H1 (cell line): ENCODE data around the gene GAS2L1. TPM values are rescaled to one million over a fixed set of nuclear protein-coding genes. Genes with fewer than 3 reads are reported as not detected.

Source experiments
- CTCF ChIA-PET: fragments of 300-600 bp; sonication (Branson Sonifier 250); formaldehyde crosslinking; loops from one replicate; lab custom pipeline; 2021; ENCODE audit not compliant: partially characterized antibody; lab: Charles Lee
- POLR2A ChIA-PET: fragments of 300-600 bp; sonication (Branson Sonifier 250); formaldehyde crosslinking; loops from one replicate; lab custom pipeline; 2021; ENCODE audit warnings: inconsistent platforms; ENCODE audit not compliant: partially characterized antibody; lab: Charles Lee
- DNase-seq, 2 experiments: peaks; one replicate each; pipeline versions ENCODE4 v3.0.0 to v3.0.0-alpha.2; 2010 to 2022; ENCODE audit warnings: low spot score in 2 of 2, low read depth in 1 of 2, mixed read lengths in 1 of 2
- FAIRE-seq: peaks from 2 replicates; lab custom pipeline; 2011; peaks lifted over from hg19 to GRCh38; lab: Jason Lieb, UNC
- H2AFZ ChIP-seq: 2 replicates; pipeline ENCODE4 v1.8.1; 2012; ENCODE audit warnings: low read length, inconsistent platforms
- H2AK5ac ChIP-seq: 2 replicates; pipeline ENCODE4 v1.6.1; 2013; ENCODE audit warnings: low read depth, low read length
- H2BK120ac ChIP-seq: replicated peaks from 2 replicates; pipeline ENCODE3; 2013; ENCODE audit warnings: low read depth, low read length, inconsistent platforms
- H2BK12ac ChIP-seq: 2 replicates; pipeline ENCODE4 v1.6.1; 2013; ENCODE audit warnings: low read depth, low read length
- H2BK15ac ChIP-seq: 2 replicates; pipeline ENCODE4 v1.6.1; 2013; ENCODE audit warnings: low read length
- H2BK20ac ChIP-seq: 2 replicates; pipeline ENCODE4 v1.6.1; 2013; ENCODE audit warnings: low read length
- H2BK5ac ChIP-seq: 2 replicates; pipeline ENCODE4 v1.6.1; 2013; ENCODE audit warnings: low read depth, low read length
- H3K14ac ChIP-seq: 2 replicates; pipeline ENCODE4 v1.6.1; 2013; ENCODE audit warnings: inconsistent platforms; ENCODE audit not compliant: insufficient read length
- H3K18ac ChIP-seq: 2 replicates; pipeline ENCODE4 v1.6.1; 2013; ENCODE audit warnings: low read length; ENCODE audit errors: extremely low read depth
- H3K23ac ChIP-seq: 2 replicates; pipeline ENCODE4 v1.6.1; 2013; ENCODE audit warnings: inconsistent platforms; ENCODE audit not compliant: insufficient read length
- H3K23me2 ChIP-seq: 2 replicates; pipeline ENCODE4 v1.6.1; 2013; ENCODE audit warnings: low read depth, low read length
- H3K27ac ChIP-seq: 2 replicates; pipeline ENCODE4 v1.6.1; 2011; ENCODE audit warnings: low read depth, low read length, inconsistent platforms
- H3K27me3 ChIP-seq, 4 experiments: replicated peaks in 1 of 4; 1 replicate in 1 of 4; 2 replicates in 3 of 4; pipeline versions ENCODE4 v1.6.1 to v1.8.1; 2011 to 2013; ENCODE audit warnings: low read length in 3 of 4, mild to moderate bottlenecking in 3 of 4, inconsistent platforms in 2 of 4, mixed read lengths in 2 of 4, moderate library complexity in 1 of 4; ENCODE audit not compliant: control insufficient read depth in 3 of 4, insufficient read depth in 3 of 4; ENCODE audit errors: extremely low read depth in 1 of 4
- H3K36me3 ChIP-seq, 4 experiments: 2 replicates each; pipeline versions ENCODE4 v1.6.1 to v1.8.1; 2011 to 2013; ENCODE audit warnings: mild to moderate bottlenecking in 4 of 4, low read length in 3 of 4, moderate library complexity in 2 of 4, control low read depth in 1 of 4, inconsistent platforms in 1 of 4; ENCODE audit not compliant: insufficient read depth in 4 of 4, control insufficient read depth in 2 of 4
- H3K4ac ChIP-seq: replicated peaks from 2 replicates; pipeline ENCODE3; 2013; ENCODE audit warnings: low read length, low read depth, mixed read lengths, inconsistent platforms; ENCODE audit not compliant: insufficient read length
- H3K4me1 ChIP-seq, 4 experiments: replicated peaks in 1 of 4; 1 replicate in 1 of 4; 2 replicates in 3 of 4; pipeline versions ENCODE4 v1.6.1 to v1.8.1; 2011 to 2013; ENCODE audit warnings: low read length in 3 of 4, inconsistent platforms in 2 of 4, mixed read lengths in 1 of 4; ENCODE audit not compliant: insufficient read depth in 4 of 4, control insufficient read depth in 3 of 4
- H3K4me2 ChIP-seq, 2 experiments: 2 replicates each; pipeline versions ENCODE4 v1.6.1 to v1.8.1; 2011 to 2013; ENCODE audit warnings: low read depth in 2 of 2, low read length in 2 of 2, control low read depth in 1 of 2, inconsistent platforms in 1 of 2, mild to moderate bottlenecking in 1 of 2; ENCODE audit not compliant: insufficient read depth in 1 of 2
- H3K4me3 ChIP-seq, 4 experiments: fragments of 200-600, 300-600 bp in 1 of 4; sonication (generic), shearing (Covaris generic), sonication (Bioruptor Twin) in 1 of 4; 2 replicates each; pipeline versions ENCODE4 v1.5.1 to v1.8.1; 2011 to 2016; ENCODE audit warnings: low read length in 4 of 4, low read depth in 3 of 4, control low read depth in 2 of 4, inconsistent platforms in 2 of 4, mild to moderate bottlenecking in 2 of 4, mixed read lengths in 1 of 4, moderate library complexity in 1 of 4; ENCODE audit not compliant: insufficient read depth in 2 of 4; ENCODE audit errors: extremely low read depth in 1 of 4
- H3K56ac ChIP-seq: replicated peaks from 2 replicates; pipeline ENCODE3; 2013; ENCODE audit warnings: low read depth, mild to moderate bottlenecking, mixed read lengths, low read length, inconsistent platforms; ENCODE audit not compliant: insufficient read length
- H3K79me1 ChIP-seq: 2 replicates; pipeline ENCODE4 v1.6.1; 2013; ENCODE audit warnings: low read depth, low read length, control low read depth
- H3K79me2 ChIP-seq, 2 experiments: 2 replicates each; pipeline versions ENCODE4 v1.6.1 to v1.8.1; 2012 to 2013; ENCODE audit warnings: low read length in 2 of 2, mild to moderate bottlenecking in 2 of 2, inconsistent platforms in 1 of 2; ENCODE audit not compliant: insufficient read depth in 2 of 2, control insufficient read depth in 1 of 2
- H3K9ac ChIP-seq, 4 experiments: replicated peaks in 1 of 4; 1 replicate in 1 of 4; 2 replicates in 3 of 4; pipeline versions ENCODE4 v1.6.1 to v1.8.1; 2011 to 2013; ENCODE audit warnings: low read depth in 3 of 4, low read length in 3 of 4, control low read depth in 2 of 4, mild to moderate bottlenecking in 2 of 4, moderate library complexity in 2 of 4, inconsistent platforms in 1 of 4; ENCODE audit errors: extremely low read depth in 1 of 4
- H3K9me3 ChIP-seq, 2 experiments: 2 replicates each; pipeline versions ENCODE4 v1.6.1 to v1.8.1; 2012 to 2013; ENCODE audit warnings: mild to moderate bottlenecking in 2 of 2, moderate library complexity in 2 of 2, control low read depth in 1 of 2, inconsistent platforms in 1 of 2, low read depth in 1 of 2, low read length in 1 of 2, mixed read lengths in 1 of 2; ENCODE audit not compliant: insufficient read depth in 2 of 2
- H4K20me1 ChIP-seq, 2 experiments: replicated peaks in 1 of 2; 2 replicates each; pipeline versions ENCODE3 to v1.8.1; 2011 to 2013; ENCODE audit warnings: inconsistent platforms in 2 of 2, low read length in 2 of 2, mild to moderate bottlenecking in 1 of 2; ENCODE audit not compliant: insufficient read depth in 2 of 2, control insufficient read depth in 1 of 2
- H4K5ac ChIP-seq: 2 replicates; pipeline ENCODE4 v1.6.1; 2013; ENCODE audit warnings: low read length, low read depth, mixed read lengths, inconsistent platforms; ENCODE audit not compliant: insufficient read length
- H4K8ac ChIP-seq: 2 replicates; pipeline ENCODE4 v1.8.0; 2013; ENCODE audit warnings: mild to moderate bottlenecking, moderate library complexity, low read length, inconsistent platforms; ENCODE audit not compliant: insufficient read depth; ENCODE audit errors: extremely low read depth
- H4K91ac ChIP-seq: replicated peaks from 2 replicates; pipeline ENCODE3; 2013; ENCODE audit warnings: low read length, mixed read lengths, inconsistent platforms; ENCODE audit not compliant: insufficient read length
- CTBP2 ChIP-seq: IDR thresholded peaks from 2 replicates; pipeline ENCODE4 v1.7.0; 2011; ENCODE audit warnings: borderline replicate concordance, mild to moderate bottlenecking, moderate library complexity, mixed read lengths, low read length; ENCODE audit not compliant: insufficient read depth, insufficient read length
- EGR1 ChIP-seq: IDR thresholded peaks from 2 replicates; pipeline ENCODE4 v1.6.1; 2011; ENCODE audit warnings: low read depth, low read length, borderline replicate concordance
- GTF2F1 ChIP-seq: IDR thresholded peaks from 2 replicates; pipeline ENCODE4 v1.6.1; 2012; ENCODE audit warnings: low read depth, low read length, improper control_type of control experiment, borderline replicate concordance
- NANOG ChIP-seq: IDR thresholded peaks from 2 replicates; pipeline ENCODE4 v1.6.1; 2011; ENCODE audit warnings: low read length, low read depth, mild to moderate bottlenecking, inconsistent platforms; ENCODE audit not compliant: insufficient read depth, poor library complexity, severe bottlenecking
- NRF1 ChIP-seq: IDR thresholded peaks from 2 replicates; pipeline ENCODE4 v1.6.1; 2011; ENCODE audit warnings: mild to moderate bottlenecking, low read depth, low read length, improper control_type of control experiment
- POU5F1 ChIP-seq: IDR thresholded peaks from 2 replicates; pipeline ENCODE4 v1.6.1; 2011; ENCODE audit warnings: low read depth, mild to moderate bottlenecking, low read length, moderate library complexity
- RBBP5 ChIP-seq: IDR thresholded peaks from 2 replicates; pipeline ENCODE4 v1.7.1; 2012; ENCODE audit warnings: low read depth, mild to moderate bottlenecking, inconsistent platforms, low read length, moderate library complexity, borderline replicate concordance
- SP1 ChIP-seq: IDR thresholded peaks from 2 replicates; pipeline ENCODE4 v1.6.1; 2011; ENCODE audit warnings: low read depth, low read length
- SUZ12 ChIP-seq: fragments of 200-600 bp; sonication (generic); IDR thresholded peaks from 2 replicates; pipeline ENCODE4 v1.6.1; 2012; ENCODE audit warnings: mild to moderate bottlenecking, inconsistent platforms, low read length, moderate library complexity, mixed read lengths
- TBP ChIP-seq: IDR thresholded peaks from 2 replicates; pipeline ENCODE4 v1.6.1; 2011; ENCODE audit warnings: low read depth, low read length, improper control_type of control experiment
- TEAD4 ChIP-seq: IDR thresholded peaks from 2 replicates; pipeline ENCODE4 v1.6.1; 2012; ENCODE audit warnings: low read depth, low read length, inconsistent platforms, mixed read lengths
- WGBS, 2 experiments: shearing (Covaris generic) in 1 of 2; methylation state at CpG; one replicate each; pipeline versions ENCODE4 v1.1.6 to v1.1.7; 2013 to 2015; ENCODE audit warnings: low lambda C conversion rate in 2 of 2, mixed read lengths in 2 of 2, inconsistent platforms in 1 of 2, low coverage in 1 of 2, missing lambda C conversion rate in 1 of 2; ENCODE audit not compliant: insufficient replicate concordance in 2 of 2, insufficient coverage in 1 of 2, insufficient read length in 1 of 2; ENCODE audit errors: extremely low coverage in 1 of 2, missing lambda C conversion rate in 1 of 2; 5-methylcytosine and 5-hydroxymethylcytosine counted together
- polyA plus RNA-seq, 7 experiments: library from polyadenylated mRNA; depleted of rRNA in 3 of 7; stranded (reverse) in 5 of 7; unstranded in 2 of 7; fragments of >200 nt in 5 of 7; fragments of 200-250 nt in 2 of 7; gene quantifications; 1 replicate in 5 of 7; 2 replicates in 1 of 7; 4 replicates in 1 of 7; pipeline versions ENCODE4 v1.2.1 to v1.2.3, GENCODE V29; 2011 to 2013; ENCODE audit warnings: missing spikeins in 2 of 7, mixed read lengths in 2 of 7
- total RNA-seq: library from RNA; stranded (reverse); fragmentation: NEBNext Ultra II Directional; extraction: Animal tissue kit (Norgen Biotek cat#: 25700); gene quantifications from 2 replicates; pipeline ENCODE4 v1.2.1, GENCODE V29; 2021

GAS2L1 gene
- total and polyA plus RNA-seq, 2 of the 8 experiments (the other 6 are each of a cell fraction or from before 2014, with no cell fraction given), result 3.6 to 10.1 TPM

DNA sequence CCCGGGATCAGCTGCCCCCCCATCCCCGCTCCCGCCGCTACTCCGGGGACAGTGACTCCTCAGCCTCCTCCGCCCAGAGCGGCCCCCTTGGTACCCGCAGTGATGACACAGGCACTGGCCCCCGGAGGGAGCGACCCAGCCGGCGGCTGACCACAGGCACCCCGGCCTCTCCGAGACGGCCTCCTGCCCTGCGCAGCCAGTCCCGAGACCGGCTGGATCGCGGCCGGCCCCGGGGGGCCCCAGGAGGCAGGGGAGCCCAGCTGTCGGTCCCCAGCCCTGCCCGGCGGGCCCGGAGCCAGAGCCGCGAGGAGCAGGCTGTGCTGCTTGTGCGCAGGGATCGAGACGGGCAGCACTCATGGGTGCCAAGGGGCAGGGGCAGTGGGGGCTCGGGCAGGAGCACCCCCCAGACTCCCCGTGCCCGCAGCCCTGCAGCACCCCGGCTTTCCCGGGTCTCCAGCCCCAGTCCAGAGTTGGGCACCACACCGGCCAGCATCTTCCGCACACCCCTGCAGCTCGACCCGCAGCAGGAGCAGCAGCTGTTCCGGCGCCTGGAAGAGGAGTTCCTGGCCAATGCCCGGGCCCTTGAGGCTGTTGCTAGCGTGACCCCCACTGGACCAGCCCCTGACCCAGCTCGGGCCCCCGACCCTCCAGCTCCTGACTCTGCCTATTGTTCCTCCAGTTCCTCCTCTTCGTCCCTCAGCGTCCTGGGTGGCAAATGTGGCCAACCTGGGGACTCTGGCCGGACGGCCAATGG, 5.2 kb downstream of the GAS2L1 start:
- Histone ChIP-seq H3K18ac (no peak overlapping the region), H2AFZ (no peak overlapping the region), H3K9me3 (peaks cover 3 to 7% of the 10 kb centered on the region in 2 experiments; a peak in 3 of 4 replicates), H4K20me1 (peaks cover 6 to 13% of the 10 kb centered on the region in 2 experiments), H2BK15ac (no peak overlapping the region), H3K4me3 (no peak overlapping the region), H3K79me1 (no peaks in the 10 kb centered on the region), H3K4ac (no peak overlapping the region), H3K23ac (no peak overlapping the region), H3K56ac (no peak overlapping the region), H4K91ac (no peak overlapping the region), H3K4me1 (peaks cover 0 to 17% (median 12%) of the 10 kb centered on the region in 4 experiments; a peak in 6 of 7 replicates), H3K27me3 (peaks cover 29 to 47% (median 38%) of the 10 kb centered on the region in 4 experiments), H4K8ac (no peak overlapping the region), H3K27ac (no peak overlapping the region), H2BK12ac (no peak overlapping the region), H3K23me2 (peaks cover 8% of the 10 kb centered on the region; the same call in 1 of the 2 replicates), H3K79me2 (no peaks in the 10 kb centered on the region), H2BK20ac (no peak overlapping the region), H3K36me3 (peaks cover 0 to 12% (median 0%) of the 10 kb centered on the region in 4 experiments; a peak in 1 of 8 replicates), H2BK120ac (no peak overlapping the region), H3K4me2 (no peak overlapping the region), H3K9ac (no peak overlapping the region), H3K14ac (no peak overlapping the region), H2BK5ac (no peak overlapping the region), H2AK5ac (no peak overlapping the region), H4K5ac (no peak overlapping the region)
- WGBS, 2 experiments, result 93% methylated on average over 40 of the region's 50 CpGs; no CpG with 5 or more reads in 1 of the 2 experiments
- ChIA-PET POLR2A (interaction anchor here (0.7 to 4.4 kb wide), 7 partner anchors 9 to 56 kb away, joined by 3 to 44 read pairs (median 3); partner anchors contain the start of gene EWSR1), CTCF (interaction anchor here (1.1 to 4.1 kb wide), 10 partner anchors 9 to 66 kb away, joined by 3 to 41 read pairs (median 4); no protein-coding TSS in a partner anchor)
- DNase-seq (peak in 1 of 2 experiments; percentile 46), FAIRE-seq (no peak)
- TF ChIP-seq SUZ12 (no peak), TBP (no peak), TEAD4 (no peak), GTF2F1 (no peak), CTBP2 (no peak), POU5F1 (no peak), NRF1 (no peak), RBBP5 (no peak), SP1 (no peak), NANOG (no peak), EGR1 (no peak)
